RWPE1 (cell line): Measurements from ENCODE around the gene DYNLL2.
"Not testable (repeated sequence)": the region's sequence is repeated elsewhere in the genome, so short reads cannot be mapped to it uniquely, and the experiment has no call there.

Experiments used
- CTCF ChIA-PET: fragments of 350-600 bp; sonication (Branson Sonifier 250); formaldehyde crosslinking; extraction: SDS; loops from one replicate; lab custom pipeline; 2021; lab: Yijun Ruan, JAX
- POLR2A ChIA-PET: fragments of 400-600 bp; formaldehyde crosslinking; extraction: SDS; loops from one replicate; lab custom pipeline; 2020; ENCODE audit warnings: antibody characterized with exemption; ENCODE audit not compliant: low non-redundant PET; lab: Yijun Ruan, JAX
- DNase-seq: peaks from one replicate; pipeline ENCODE4 v3.0.0; 2012; ENCODE audit warnings: low spot score
- H3K27ac ChIP-seq: fragments of 450-650 bp; 2 replicates; pipeline ENCODE4 v1.5.1; 2017
- CTCF ChIP-seq: fragments of 450-650 bp; conservative IDR thresholded peaks from 2 replicates; pipeline ENCODE4 v1.5.1; 2017; ENCODE audit warnings: low read depth, mild to moderate bottlenecking

Gene DYNLL2

DNA sequence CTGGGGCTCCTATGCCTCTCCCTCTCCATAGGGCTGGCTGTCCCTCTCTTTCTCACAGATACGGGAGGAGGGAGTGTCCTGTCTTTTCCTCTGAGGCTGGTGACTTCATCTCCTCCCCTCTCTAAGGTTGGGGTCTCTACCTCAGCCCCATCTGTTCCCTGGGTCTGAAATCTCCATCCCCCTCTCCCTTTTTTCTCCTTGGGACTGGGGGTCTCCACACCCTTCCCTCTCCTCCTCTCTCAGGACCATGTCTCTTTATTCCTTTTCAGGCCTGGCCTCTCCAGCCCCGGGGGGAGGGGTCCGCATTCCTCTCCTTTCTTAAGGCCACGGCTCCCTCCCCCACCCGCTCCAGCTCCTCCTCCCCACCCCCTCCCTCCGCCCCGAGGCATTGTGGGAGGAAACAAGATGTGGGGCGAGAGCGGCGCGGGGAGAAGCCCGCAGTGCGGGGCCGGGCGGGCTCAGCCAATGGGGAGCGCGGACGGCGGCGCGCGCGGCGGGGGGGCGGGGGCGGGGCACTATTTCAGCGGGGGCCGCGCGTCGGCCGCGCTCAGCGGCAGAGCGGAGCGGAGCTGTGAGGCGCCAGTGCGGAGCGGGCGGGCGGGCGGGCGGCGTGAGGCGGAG is at the start of gene DYNLL2:
Gene DYNLL2, plus strand, starts transcription at position 550 of the 621 bp plus-strand sequence. CDS start 3,672 bp downstream, outside the sequence.
- peak; percentile 96 for DNase-seq
- POLR2A ChIA-PET, result interaction anchor here (0.6 to 2.5 kb wide), 2 partner anchors 69 to 76 kb away, joined by 3 to 10 read pairs; partner anchors contain the start of gene SRSF1
- CTCF ChIA-PET, result interaction anchor here (0.7 to 1.4 kb wide), 2 partner anchors 83 kb away, joined by 4 read pairs; no protein-coding TSS in a partner anchor
- H3K27ac ChIP-seq, result peak within 1 kb of the TSS; percentile 77
- TF ChIP-seq CTCF, result no peak

DNA sequence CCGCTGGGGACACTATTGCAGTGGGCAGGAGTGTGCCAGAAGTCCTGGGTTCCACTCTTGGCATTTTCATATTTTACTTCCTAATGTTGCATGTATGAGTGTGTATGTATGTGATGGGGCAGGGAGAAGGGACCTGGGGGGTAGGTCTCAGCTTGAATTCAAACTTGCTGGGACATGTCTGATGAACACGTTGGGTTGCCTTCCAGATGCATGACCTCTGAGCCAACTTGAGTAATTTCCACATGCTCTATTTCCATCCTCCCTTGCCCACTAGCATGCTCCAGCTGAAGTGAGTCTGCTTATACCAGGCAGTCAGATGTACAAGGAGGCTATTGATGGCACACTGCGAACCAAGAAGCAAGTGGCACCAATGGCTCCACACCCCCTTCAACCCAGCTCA is 43.2 kb upstream of the DYNLL2 start:
- CTCF ChIA-PET, result no interaction called here
- H3K27ac ChIP-seq, result no peak overlapping the region
- DNase-seq, result peak; percentile 18
- TF ChIP-seq CTCF, result no peak
- POLR2A ChIA-PET, result interaction anchor here (0.5 kb wide), 1 partner anchor 26 kb away, joined by 3 read pairs; no protein-coding TSS in a partner anchor

DNA sequence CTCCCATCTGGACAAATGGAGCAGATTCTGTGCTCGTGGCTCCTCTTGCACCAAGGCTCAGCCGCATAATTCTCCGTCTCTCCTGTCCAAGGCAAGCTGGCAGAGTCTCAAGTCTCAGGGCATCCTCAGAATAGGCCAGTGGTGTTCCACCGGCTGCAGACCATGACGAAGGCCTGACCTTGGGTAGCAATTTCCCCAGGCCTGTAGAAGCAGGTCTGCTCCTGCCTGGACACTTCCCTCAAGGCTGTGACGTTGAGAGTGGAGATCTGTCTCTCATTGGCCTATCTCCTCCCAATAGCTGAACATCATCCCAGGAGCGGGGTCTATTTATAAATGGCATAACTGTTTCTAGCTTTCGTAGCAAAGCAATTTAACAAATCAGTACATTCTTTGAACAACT is 42.8 kb upstream of the DYNLL2 start:
- TF ChIP-seq CTCF, result no peak
- no peak for DNase-seq
- POLR2A ChIA-PET, result no interaction called here
- H3K27ac ChIP-seq, result no peak overlapping the region
- CTCF ChIA-PET, result no interaction called here

DNA sequence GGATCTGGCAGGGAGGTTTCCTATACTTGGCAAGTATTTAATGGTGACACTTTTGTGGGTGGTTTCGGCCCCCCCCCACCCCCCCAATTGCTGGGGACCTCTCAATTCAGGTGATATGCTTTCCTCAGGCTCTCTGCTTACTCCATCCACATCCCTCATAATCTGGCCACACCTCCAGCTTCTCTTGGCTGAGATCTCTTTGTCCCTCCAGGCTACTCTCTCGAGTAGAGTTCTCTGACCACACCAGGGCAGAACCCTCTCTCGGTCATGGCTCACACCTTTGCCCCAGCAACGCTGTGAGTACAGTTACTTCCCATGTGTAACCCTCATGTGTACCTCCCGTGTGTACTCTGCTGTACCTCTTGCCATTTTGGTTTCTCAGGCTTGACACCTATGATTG is 42.1 kb upstream of the DYNLL2 start:
- ChIA-PET POLR2A (no interaction called here), CTCF (interaction anchor here (1.0 to 1.1 kb wide), 2 partner anchors 11 to 132 kb away, joined by 3 to 4 read pairs; no protein-coding TSS in a partner anchor)
- no peak overlapping the region for H3K27ac ChIP-seq
- TF ChIP-seq CTCF, result no peak
- no peak for DNase-seq

- H3K27ac ChIP-seq, result no peak overlapping the region
- CTCF ChIA-PET, result no interaction called here
- no peak for TF ChIP-seq CTCF
- POLR2A ChIA-PET, result no interaction called here
- no peak for DNase-seq
Measured at GRCh38 chr17:58043221-58044181, 39.7 kb upstream of the DYNLL2 start.

DNA sequence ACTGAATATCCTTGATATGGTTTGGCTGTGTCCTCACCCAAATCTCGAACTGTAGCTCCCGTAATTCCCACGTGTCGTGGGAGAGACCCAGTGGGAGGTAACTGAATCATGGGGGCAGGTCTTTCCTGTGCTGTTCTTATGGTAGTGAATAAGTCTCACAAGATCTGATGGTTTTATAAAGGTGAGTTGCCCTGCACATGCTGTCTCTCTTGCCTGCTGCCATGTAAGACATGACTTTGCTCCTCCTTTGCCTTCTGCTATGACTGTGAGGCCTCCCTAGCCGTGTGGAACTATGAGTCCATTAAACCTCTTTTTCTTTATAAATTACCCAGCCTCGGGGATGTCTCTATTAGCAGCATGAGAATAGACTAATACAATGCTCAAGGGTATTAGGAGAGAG is 39.0 kb upstream of the DYNLL2 start:
- H3K27ac ChIP-seq, DNase-seq, CTCF ChIA-PET, POLR2A ChIA-PET: not testable (repeated sequence)
